ENCODE results near the gene GINM1.
A peak's percentile ranks its signal among the peaks of the same experiment; 100 is the strongest.

The GINM1 gene

DNA sequence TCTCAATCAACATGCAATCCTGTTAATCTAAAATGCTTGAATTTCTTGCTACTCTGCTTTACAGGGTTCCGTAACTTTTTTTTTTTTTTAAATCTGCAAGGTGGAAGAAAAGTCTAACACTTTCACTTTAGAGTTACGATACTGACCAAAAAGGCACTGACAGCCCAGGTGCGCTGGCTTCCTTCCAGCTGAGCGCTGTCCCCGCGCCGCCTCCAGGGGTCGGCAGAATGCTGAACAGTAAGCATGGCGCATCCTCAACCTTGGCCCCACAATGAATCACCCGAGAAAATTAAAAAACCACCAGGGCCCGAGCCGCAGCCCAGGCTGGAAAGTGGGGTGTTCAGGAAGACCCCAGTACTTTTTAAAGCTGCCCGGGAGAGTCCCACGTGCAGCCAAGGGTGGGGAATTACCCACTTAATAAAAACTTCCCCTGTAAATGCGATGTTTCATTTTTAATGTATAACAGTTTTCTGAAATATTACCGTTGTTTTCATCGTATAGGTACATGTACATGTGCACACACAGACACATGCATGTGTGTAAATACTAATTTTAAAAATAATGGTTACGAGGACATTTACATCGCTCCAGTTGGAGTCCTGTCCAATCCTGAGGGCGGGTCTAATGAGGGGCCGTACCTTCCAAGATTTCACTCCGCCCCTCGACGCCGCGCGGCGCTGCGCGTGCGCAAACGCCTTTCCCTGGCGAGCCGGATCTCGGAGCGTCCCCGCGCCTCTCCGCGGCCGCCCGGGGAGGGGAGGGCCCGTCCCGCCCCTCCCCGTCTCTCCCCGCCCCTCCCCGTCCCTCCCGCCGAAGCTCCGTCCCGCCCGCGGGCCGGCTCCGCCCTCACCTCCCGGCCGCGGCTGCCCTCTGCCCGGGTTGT, at the start of gene GINM1:
GINM1 (plus strand) TSS at position 849 of the 883 bp plus-strand sequence. CDS start 40 bp downstream, outside the sequence.
- Histone ChIP-seq H3K27me3 (ENCODE audit: low read depth) (no peaks in the 10 kb centered on the region), H3K36me3 (replicated peaks) (no peaks in the 10 kb centered on the region), H3K4me3 (peak within 1 kb of the TSS; percentile 95), H3K9me3 (no peaks in the 10 kb centered on the region), H3K4me1 (peaks cover 7% of the 10 kb centered on the region; the same call in 1 of the 2 replicates)
- peak; percentile 91 to 95 for DNase-seq (ENCODE audit: low spot score in 2 of 2)
- in situ Hi-C loops (cut with MboI; ENCODE audit: low sequenced_read_pairs) = no loop called here

- H3K9me3 ChIP-seq = no peaks in the 10 kb centered on the region
- in situ Hi-C loops (cut with MboI; ENCODE audit: low sequenced_read_pairs) = no loop called here
- no peak overlapping the region for H3K4me3 ChIP-seq
- DNase-seq (ENCODE audit: low spot score in 2 of 2) = no peak
- H3K36me3 ChIP-seq (replicated peaks) = peaks cover 64% of the 10 kb centered on the region
- no peaks in the 10 kb centered on the region for H3K4me1 ChIP-seq
- no peaks in the 10 kb centered on the region for H3K27me3 ChIP-seq (ENCODE audit: low read depth)
These were observed 36.5 kb upstream of the GINM1 start for GRCh38 chr6:149529650-149530049.

DNA sequence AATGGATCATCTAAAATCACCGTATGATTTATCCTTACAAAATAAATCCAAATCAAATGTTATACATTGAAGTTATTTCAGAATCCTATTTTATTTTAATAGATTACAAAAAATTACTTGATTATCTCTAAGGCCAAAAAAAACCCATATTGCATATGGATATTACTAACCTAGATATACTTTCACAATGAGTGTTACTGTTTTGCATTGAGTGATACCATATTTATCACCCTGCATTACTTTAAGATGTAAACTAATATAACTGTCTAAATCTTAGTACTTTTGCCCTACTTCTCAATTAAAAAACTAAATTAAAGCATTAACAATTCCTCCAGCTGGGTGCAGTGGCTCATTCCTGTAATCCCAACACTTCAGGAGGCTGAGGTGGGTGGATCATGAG, 31.4 kb upstream of the GINM1 start:
- Histone ChIP-seq H3K27me3 (ENCODE audit: low read depth) (no peaks in the 10 kb centered on the region), H3K4me3 (no peak overlapping the region), H3K9me3 (no peaks in the 10 kb centered on the region), H3K4me1 (no peaks in the 10 kb centered on the region), H3K36me3 (replicated peaks) (peaks cover 66% of the 10 kb centered on the region)
- no peak for DNase-seq (ENCODE audit: low spot score in 2 of 2)
- in situ Hi-C loops (cut with MboI; ENCODE audit: low sequenced_read_pairs) = no loop called here

- Histone ChIP-seq H3K9me3 (no peaks in the 10 kb centered on the region), H3K36me3 (replicated peaks) (peaks cover 36% of the 10 kb centered on the region), H3K4me3 (no peak overlapping the region), H3K27me3 (ENCODE audit: low read depth) (no peaks in the 10 kb centered on the region), H3K4me1 (peaks cover 9% of the 10 kb centered on the region)
- DNase-seq (ENCODE audit: low spot score in 2 of 2) = no peak
- in situ Hi-C loops (cut with MboI; ENCODE audit: low sequenced_read_pairs) = no loop called here
These were observed 25.0 kb upstream of the GINM1 start for GRCh38 chr6:149541139-149541538.

GRCh38 chr6:149544646-149545257, 21.4 kb upstream of the GINM1 start:
- DNase-seq (ENCODE audit: low spot score in 2 of 2) = no peak
- peaks cover 9% of the 10 kb centered on the region for H3K4me1 ChIP-seq
- H3K9me3 ChIP-seq = no peaks in the 10 kb centered on the region
- peaks cover 15% of the 10 kb centered on the region for H3K36me3 ChIP-seq (replicated peaks)
- in situ Hi-C loops (cut with MboI; ENCODE audit: low sequenced_read_pairs) = no loop called here
- H3K27me3 ChIP-seq (ENCODE audit: low read depth) = no peaks in the 10 kb centered on the region; the same call in 1 of the 2 replicates
- H3K4me3 ChIP-seq = peak overlapping the region; percentile 97

GRCh38 chr6:149545258-149545753, 20.9 kb upstream of the GINM1 start:
- DNase-seq (ENCODE audit: low spot score in 2 of 2) = peak; percentile 65 to 72
- Histone ChIP-seq H3K9me3 (no peaks in the 10 kb centered on the region), H3K27me3 (ENCODE audit: low read depth) (no peaks in the 10 kb centered on the region; the same call in 1 of the 2 replicates), H3K36me3 (replicated peaks) (peaks cover 10% of the 10 kb centered on the region), H3K4me1 (peaks cover 9% of the 10 kb centered on the region), H3K4me3 (peak overlapping the region; percentile 97)
- in situ Hi-C loops (cut with MboI; ENCODE audit: low sequenced_read_pairs) = no loop called here

DNA sequence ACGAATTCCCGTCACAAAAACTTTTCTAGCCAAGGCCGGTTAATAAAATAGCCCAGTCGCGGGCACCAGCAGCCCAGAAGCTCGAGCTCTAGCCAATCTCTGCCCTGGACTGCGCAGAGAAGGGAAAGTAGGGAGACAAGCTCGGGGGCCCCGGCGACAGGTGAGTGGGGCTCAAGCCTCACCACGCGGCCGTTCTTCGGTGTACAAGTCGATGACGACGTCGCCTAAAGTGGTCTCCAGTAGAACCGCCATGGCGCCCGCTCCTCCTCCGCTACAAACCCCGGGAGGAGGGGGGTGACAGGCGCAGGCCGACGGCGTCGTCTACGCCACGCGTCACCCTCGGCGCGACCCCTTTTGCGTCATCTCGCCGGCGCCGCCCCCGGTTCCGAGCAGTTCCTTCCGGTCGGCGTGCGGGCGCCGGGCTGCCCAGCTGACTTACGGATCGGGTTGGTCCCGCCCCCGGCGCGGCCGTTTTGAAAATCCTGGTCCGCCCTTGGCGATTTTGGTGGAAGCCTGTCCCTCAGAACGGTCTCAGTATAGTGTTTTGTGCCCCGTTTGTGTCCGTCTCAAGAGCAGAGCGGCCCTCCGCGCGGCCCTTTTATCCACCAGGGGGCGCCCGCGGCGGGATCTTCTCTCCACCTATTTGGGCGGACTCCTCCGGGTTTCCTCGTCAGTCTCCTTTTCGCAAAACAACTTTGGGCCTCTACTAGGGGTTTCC, 20.3 kb upstream of the GINM1 start, which contains the start of gene PPIL4:
PPIL4 (minus strand) TSS at position 290 of the 718 bp plus-strand sequence; CDS start at position 252, 38 bp downstream.
- H3K4me3 ChIP-seq = peak within 1 kb of the TSS; percentile 97
- no peaks in the 10 kb centered on the region; the same call in 1 of the 2 replicates for H3K27me3 ChIP-seq (ENCODE audit: low read depth)
- peak; percentile 88 to 96 for DNase-seq (ENCODE audit: low spot score in 2 of 2)
- no peaks in the 10 kb centered on the region for H3K9me3 ChIP-seq
- in situ Hi-C loops (cut with MboI; ENCODE audit: low sequenced_read_pairs) = no loop called here
- peaks cover 9% of the 10 kb centered on the region for H3K4me1 ChIP-seq
- peaks cover 4% of the 10 kb centered on the region for H3K36me3 ChIP-seq (replicated peaks)

- Histone ChIP-seq H3K27me3 (ENCODE audit: low read depth) (peaks cover 12% of the 10 kb centered on the region), H3K9me3 (no peaks in the 10 kb centered on the region), H3K36me3 (replicated peaks) (no peaks in the 10 kb centered on the region), H3K4me3 (no peak overlapping the region), H3K4me1 (no peaks in the 10 kb centered on the region)
- DNase-seq (ENCODE audit: low spot score in 2 of 2) = no peak
- in situ Hi-C loops (cut with MboI; ENCODE audit: low sequenced_read_pairs) = no loop called here
These were observed 14.3 kb upstream of the GINM1 start for GRCh38 chr6:149551920-149552319.

- in situ Hi-C loops (cut with MboI; ENCODE audit: low sequenced_read_pairs) = no loop called here
- Histone ChIP-seq H3K4me3 (no peak overlapping the region), H3K9me3 (no peaks in the 10 kb centered on the region), H3K36me3 (replicated peaks) (no peaks in the 10 kb centered on the region), H3K27me3 (ENCODE audit: low read depth) (peaks cover 41% of the 10 kb centered on the region), H3K4me1 (no peaks in the 10 kb centered on the region)
- no peak for DNase-seq (ENCODE audit: low spot score in 2 of 2)
These were observed 8.1 kb upstream of the GINM1 start for GRCh38 chr6:149558029-149558428.

DNA sequence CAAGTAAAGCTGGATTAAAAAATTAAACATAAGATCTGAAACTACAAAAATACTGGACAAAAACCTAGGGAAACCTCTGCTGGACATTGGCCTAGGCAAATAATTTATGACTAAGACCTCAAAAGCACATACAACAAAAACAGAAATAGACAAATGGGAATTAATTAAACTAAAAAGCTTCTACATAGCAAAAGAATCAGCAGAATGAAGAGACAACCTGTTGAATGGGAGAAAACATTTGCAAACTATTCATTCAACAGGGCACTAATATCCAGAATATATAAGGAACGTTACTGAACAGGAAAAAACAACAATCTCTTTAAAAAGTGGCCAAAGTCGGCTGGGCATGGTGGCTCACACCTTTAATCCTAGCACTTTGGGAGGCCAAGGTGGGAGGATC, 6.8 kb upstream of the GINM1 start:
- no peaks in the 10 kb centered on the region for H3K4me1 ChIP-seq
- in situ Hi-C loops (cut with MboI; ENCODE audit: low sequenced_read_pairs) = no loop called here
- no peak for DNase-seq (ENCODE audit: low spot score in 2 of 2)
- H3K36me3 ChIP-seq (replicated peaks) = no peaks in the 10 kb centered on the region
- H3K9me3 ChIP-seq = no peaks in the 10 kb centered on the region
- H3K4me3 ChIP-seq = no peak overlapping the region
- peaks cover 41% of the 10 kb centered on the region for H3K27me3 ChIP-seq (ENCODE audit: low read depth)

GRCh38 chr6:149560736-149561135, 5.4 kb upstream of the GINM1 start:
- no peak overlapping the region for H3K4me3 ChIP-seq
- in situ Hi-C loops (cut with MboI; ENCODE audit: low sequenced_read_pairs) = no loop called here
- peak in 1 of 2 experiments; percentile 48 for DNase-seq (ENCODE audit: low spot score in 2 of 2)
- no peaks in the 10 kb centered on the region for H3K36me3 ChIP-seq (replicated peaks)
- peaks cover 32% of the 10 kb centered on the region for H3K27me3 ChIP-seq (ENCODE audit: low read depth)
- H3K9me3 ChIP-seq = no peaks in the 10 kb centered on the region
- no peaks in the 10 kb centered on the region for H3K4me1 ChIP-seq

GRCh38 chr6:149563203-149563927, 2.8 kb upstream of the GINM1 start:
- Histone ChIP-seq H3K4me1 (peaks cover 7% of the 10 kb centered on the region; the same call in 1 of the 2 replicates), H3K27me3 (ENCODE audit: low read depth) (peaks cover 18% of the 10 kb centered on the region), H3K9me3 (no peaks in the 10 kb centered on the region), H3K4me3 (no peak overlapping the region), H3K36me3 (replicated peaks) (no peaks in the 10 kb centered on the region)
- no peak for DNase-seq (ENCODE audit: low spot score in 2 of 2)
- in situ Hi-C loops (cut with MboI; ENCODE audit: low sequenced_read_pairs) = no loop called here

GRCh38 chr6:149563928-149564325, 2.2 kb upstream of the GINM1 start:
- no peaks in the 10 kb centered on the region for H3K9me3 ChIP-seq
- H3K4me3 ChIP-seq = no peak overlapping the region
- in situ Hi-C loops (cut with MboI; ENCODE audit: low sequenced_read_pairs) = no loop called here
- peaks cover 12% of the 10 kb centered on the region for H3K27me3 ChIP-seq (ENCODE audit: low read depth)
- H3K36me3 ChIP-seq (replicated peaks) = no peaks in the 10 kb centered on the region
- peaks cover 7% of the 10 kb centered on the region; the same call in 1 of the 2 replicates for H3K4me1 ChIP-seq
- no peak for DNase-seq (ENCODE audit: low spot score in 2 of 2)

Data from HAP-1 (cell line).